HG03095 (cell line): Measurements from ENCODE around the gene ENKUR.
A peak's percentile ranks its signal among the peaks of the same experiment; 100 is the strongest.
"Not testable (repeated sequence)": the region's sequence is repeated elsewhere in the genome, so short reads cannot be mapped to it uniquely, and the experiment has no call there.

Experiments
- ATAC-seq: cut with Tn5 transposase; IDR thresholded peaks from one replicate; pipeline ENCODE4 v1.9.1; 2021; ENCODE audit warnings: moderate library complexity; ENCODE audit not compliant: unreplicated experiment

Gene ENKUR

GRCh38 chr10:25024528-25024927 lies 8.6 kb upstream of the ENKUR start:
- no peak for ATAC-seq

GRCh38 chr10:25023278-25023677 lies 7.3 kb upstream of the ENKUR start:
- ATAC-seq = no peak

- no peak for ATAC-seq
These were observed 2.7 kb upstream of the ENKUR start for GRCh38 chr10:25018703-25019102.

GRCh38 chr10:25017661-25018060 lies 1.7 kb upstream of the ENKUR start:
- ATAC-seq = no peak

GRCh38 chr10:25017154-25017590 lies 1.2 kb upstream of the ENKUR start:
- ATAC-seq = peak; percentile 1

GRCh38 chr10:25016376-25017153 lies 607 bp upstream of the ENKUR start, which contains the start of gene THNSL1:
TSS of gene THNSL1 (plus strand) at chr10:25016612. CDS start at chr10:25023224, 6,612 bp downstream.
- ATAC-seq = peak; percentile 98

- ATAC-seq = no peak
These were observed 1.4 kb downstream of the ENKUR start for GRCh38 chr10:25014579-25014978.

GRCh38 chr10:25011591-25011990 lies 4.4 kb downstream of the ENKUR start:
- not testable (repeated sequence) for ATAC-seq

GRCh38 chr10:24998044-24998443 lies 17.9 kb downstream of the ENKUR start:
- ATAC-seq = no peak

- ATAC-seq = no peak
These were observed 20.9 kb downstream of the ENKUR start for GRCh38 chr10:24995072-24995471.

- ATAC-seq = no peak
These were observed 22.6 kb downstream of the ENKUR start for GRCh38 chr10:24993237-24993958.

GRCh38 chr10:24992512-24993133 lies 23.3 kb downstream of the ENKUR start:
- no peak for ATAC-seq

GRCh38 chr10:24991298-24991697 lies 24.7 kb downstream of the ENKUR start:
- no peak for ATAC-seq

- no peak for ATAC-seq
These were observed 26.1 kb downstream of the ENKUR start for GRCh38 chr10:24989867-24990266.

GRCh38 chr10:24988831-24989640 lies 26.9 kb downstream of the ENKUR start:
- no peak for ATAC-seq

- no peak for ATAC-seq
These were observed 31.1 kb downstream of the ENKUR start for GRCh38 chr10:24984906-24985305.

- no peak for ATAC-seq
These were observed 32.0 kb downstream of the ENKUR start for GRCh38 chr10:24983946-24984345.

GRCh38 chr10:24983130-24983529 lies 32.8 kb downstream of the ENKUR start:
- no peak for ATAC-seq

- peak; percentile 56 for ATAC-seq
These were observed 33.4 kb downstream of the ENKUR start for GRCh38 chr10:24982319-24983112.

GRCh38 chr10:24981161-24981710 lies 34.7 kb downstream of the ENKUR start:
- ATAC-seq = no peak
